Keratinocyte (primary cell): ENCODE measurements around the gene SMIM15. TPM values are rescaled to one million over a fixed set of nuclear protein-coding genes. Genes with fewer than 3 reads are reported as not detected.

Experiments
- DNase-seq: peaks from one replicate; pipeline ENCODE4 v3.0.0-alpha.2; 2011; ENCODE audit warnings: low read depth, missing footprints, low spot score
- FAIRE-seq: peaks from 2 replicates; lab custom pipeline; 2011; peaks lifted over from hg19 to GRCh38; lab: Jason Lieb, UNC
- H2AFZ ChIP-seq: 2 replicates; pipeline ENCODE4 v1.6.0; 2012; ENCODE audit warnings: low read length, control low read depth, inconsistent platforms; ENCODE audit not compliant: control insufficient read depth
- H3K27ac ChIP-seq: 2 replicates; pipeline ENCODE4 v1.5.1; 2011; ENCODE audit warnings: low read length; ENCODE audit not compliant: control insufficient read depth, insufficient read depth
- H3K27me3 ChIP-seq: 3 replicates; pipeline ENCODE4 v1.6.0; 2011; ENCODE audit warnings: low read length; ENCODE audit not compliant: control insufficient read depth, insufficient read depth; ENCODE audit errors: extremely low read depth
- H3K36me3 ChIP-seq, 2 experiments: 2 replicates in 1 of 2; 3 replicates in 1 of 2; pipeline ENCODE4 v1.5.1; 2011; ENCODE audit warnings: low read length in 2 of 2, mild to moderate bottlenecking in 1 of 2; ENCODE audit not compliant: control insufficient read depth in 2 of 2, insufficient read depth in 2 of 2; ENCODE audit errors: extremely low read depth in 1 of 2
- H3K4me1 ChIP-seq: 3 replicates; pipeline ENCODE4 v1.5.1; 2011; ENCODE audit warnings: low read length; ENCODE audit not compliant: control insufficient read depth, insufficient read depth; ENCODE audit errors: extremely low read depth
- H3K4me2 ChIP-seq: 3 replicates; pipeline ENCODE4 v1.6.0; 2011; ENCODE audit warnings: low read depth, low read length; ENCODE audit not compliant: control insufficient read depth, insufficient read depth; ENCODE audit errors: extremely low read depth
- H3K4me3 ChIP-seq, 3 experiments: fragments of 200-600 bp in 1 of 3; sonication (generic) in 1 of 3; 2 replicates in 2 of 3; 3 replicates in 1 of 3; pipeline ENCODE4 v1.5.1; 2011 to 2016; ENCODE audit warnings: low read length in 3 of 3, mild to moderate bottlenecking in 3 of 3, control low read depth in 2 of 3, inconsistent platforms in 1 of 3, low read depth in 1 of 3, mixed read lengths in 1 of 3, mixed run types in 1 of 3, moderate library complexity in 1 of 3; ENCODE audit not compliant: control insufficient read depth in 2 of 3, insufficient read depth in 2 of 3; ENCODE audit errors: extremely low read depth in 1 of 3
- H3K79me2 ChIP-seq: 2 replicates; pipeline ENCODE4 v1.6.0; 2012; ENCODE audit warnings: low read length; ENCODE audit not compliant: control insufficient read depth, insufficient read depth
- H3K9ac ChIP-seq: 3 replicates; pipeline ENCODE4 v1.6.0; 2011; ENCODE audit warnings: low read length; ENCODE audit not compliant: control insufficient read depth, insufficient read depth; ENCODE audit errors: extremely low read depth
- H3K9me1 ChIP-seq: 3 replicates; pipeline ENCODE4 v1.6.0; 2011; ENCODE audit warnings: low read length; ENCODE audit not compliant: control insufficient read depth, insufficient read depth; ENCODE audit errors: extremely low read depth
- H3K9me3 ChIP-seq: 2 replicates; pipeline ENCODE4 v1.5.1; 2012; ENCODE audit warnings: low read depth, low read length; ENCODE audit not compliant: control insufficient read depth
- H4K20me1 ChIP-seq: 3 replicates; pipeline ENCODE4 v1.6.0; 2011; ENCODE audit warnings: low read length; ENCODE audit not compliant: control insufficient read depth, insufficient read depth; ENCODE audit errors: extremely low read depth
- EZH2 ChIP-seq: IDR thresholded peaks from one replicate; pipeline ENCODE4 v1.6.1; 2012; ENCODE audit warnings: inconsistent platforms, mild to moderate bottlenecking, low read length, moderate library complexity
- dilution Hi-C: fragments of 300-500 bp; cut with MboI; formaldehyde crosslinking; loops from one replicate; pipeline ENCODE4 v1.7.0; 2020; ENCODE audit warnings: low sequenced_read_pairs; ENCODE audit not compliant: extremely low pct_ligation_motif_present
- polyA plus RNA-seq, 5 experiments: library from polyadenylated mRNA; depleted of rRNA in 3 of 5; stranded (reverse) in 3 of 5; stranded (forward) in 1 of 5; unstranded in 1 of 5; fragments of >200 nt; gene quantifications; 1 replicate in 1 of 5; 2 replicates in 3 of 5; 3 replicates in 1 of 5; pipeline versions ENCODE4 v1.2.1 to v1.2.3, GENCODE V29; 2011 to 2012; ENCODE audit warnings: missing spikeins in 2 of 5, low read depth in 1 of 5, low replicate concordance in 1 of 5
- TF ChIP-seq, protein P1 (sequence below), 3 experiments: IDR thresholded peaks in 1 of 3; conservative IDR thresholded peaks in 1 of 3; optimal IDR thresholded peaks in 1 of 3; 2 replicates in 2 of 3; 3 replicates in 1 of 3; pipeline versions ENCODE3 to v1.5.1; 2011; ENCODE audit warnings: low read length in 3 of 3, mild to moderate bottlenecking in 3 of 3, moderate library complexity in 2 of 3, control low read depth in 1 of 3, inconsistent platforms in 1 of 3; ENCODE audit not compliant: insufficient read depth in 2 of 3; ENCODE audit errors: extremely low read depth in 1 of 3

SMIM15 gene
- polyA plus RNA-seq, 1 donor (not counting 4 experiments of a cell fraction or from before 2014, with no cell fraction given): 60.1 TPM

DNA sequence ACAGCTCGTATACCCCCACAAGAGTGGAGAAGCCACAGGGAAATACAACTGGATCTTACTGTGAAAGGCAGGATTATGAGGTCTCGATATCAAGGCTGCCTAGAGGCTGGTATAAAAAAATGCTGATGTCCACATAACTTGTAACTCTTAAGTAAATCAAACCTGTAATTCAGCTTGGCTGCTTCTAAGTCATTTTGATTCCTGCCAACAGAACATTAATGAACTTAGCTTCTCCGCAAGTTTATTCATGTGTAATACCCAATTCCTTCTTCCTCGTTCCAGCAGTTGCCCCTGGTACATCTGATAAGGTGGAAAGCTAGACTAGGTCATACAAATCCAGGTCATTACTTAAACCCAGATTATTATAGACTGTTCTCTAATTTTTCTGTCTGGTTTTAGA, 16.4 kb upstream of the SMIM15 start:
- Histone ChIP-seq H3K27me3 (no peaks in the 10 kb centered on the region), H4K20me1 (no peaks in the 10 kb centered on the region), H2AFZ (no peak overlapping the region), H3K9me3 (no peaks in the 10 kb centered on the region), H3K27ac (no peak overlapping the region), H3K36me3 (no peaks in the 10 kb centered on the region), H3K4me1 (peaks cover 3% of the 10 kb centered on the region), H3K9me1 (no peaks in the 10 kb centered on the region), H3K4me2 (no peak overlapping the region), H3K4me3 (no peak overlapping the region), H3K9ac (no peak overlapping the region), H3K79me2 (no peaks in the 10 kb centered on the region)
- no peak for TF ChIP-seq EZH2
- TF ChIP-seq, protein P1, sequence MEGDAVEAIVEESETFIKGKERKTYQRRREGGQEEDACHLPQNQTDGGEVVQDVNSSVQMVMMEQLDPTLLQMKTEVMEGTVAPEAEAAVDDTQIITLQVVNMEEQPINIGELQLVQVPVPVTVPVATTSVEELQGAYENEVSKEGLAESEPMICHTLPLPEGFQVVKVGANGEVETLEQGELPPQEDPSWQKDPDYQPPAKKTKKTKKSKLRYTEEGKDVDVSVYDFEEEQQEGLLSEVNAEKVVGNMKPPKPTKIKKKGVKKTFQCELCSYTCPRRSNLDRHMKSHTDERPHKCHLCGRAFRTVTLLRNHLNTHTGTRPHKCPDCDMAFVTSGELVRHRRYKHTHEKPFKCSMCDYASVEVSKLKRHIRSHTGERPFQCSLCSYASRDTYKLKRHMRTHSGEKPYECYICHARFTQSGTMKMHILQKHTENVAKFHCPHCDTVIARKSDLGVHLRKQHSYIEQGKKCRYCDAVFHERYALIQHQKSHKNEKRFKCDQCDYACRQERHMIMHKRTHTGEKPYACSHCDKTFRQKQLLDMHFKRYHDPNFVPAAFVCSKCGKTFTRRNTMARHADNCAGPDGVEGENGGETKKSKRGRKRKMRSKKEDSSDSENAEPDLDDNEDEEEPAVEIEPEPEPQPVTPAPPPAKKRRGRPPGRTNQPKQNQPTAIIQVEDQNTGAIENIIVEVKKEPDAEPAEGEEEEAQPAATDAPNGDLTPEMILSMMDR (optimal IDR thresholded peaks at IDR 0.05 in 1 of 3, IDR thresholded peaks at IDR 0.05 in 1 of 3, conservative IDR thresholded peaks at IDR 0.05 in 1 of 3; ENCODE audit: extremely low read depth in 1 of 3, insufficient read depth in 2 of 3, low read length in 3 of 3): no peak
- FAIRE-seq (no peak), DNase-seq (no peak)
- dilution Hi-C loops: no loop called here

DNA sequence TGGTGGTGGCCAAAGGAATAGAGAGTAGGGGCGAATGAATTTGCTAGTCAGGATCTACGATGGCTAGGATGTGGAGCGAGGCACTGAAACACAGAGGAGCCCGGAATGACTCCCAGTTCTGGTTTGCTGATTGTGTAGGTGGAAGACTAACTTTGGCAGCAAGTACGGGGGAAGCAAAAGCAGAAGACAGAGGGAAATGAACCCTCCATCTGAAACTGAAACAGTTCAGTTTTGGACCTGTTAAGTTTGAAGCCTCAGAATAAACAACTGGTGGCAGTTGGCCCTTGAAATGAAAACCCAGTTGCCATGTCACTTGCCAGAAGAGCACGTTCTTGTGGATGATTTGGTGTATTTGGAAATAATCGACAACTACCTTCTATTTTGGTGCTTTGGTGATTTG, 15.4 kb upstream of the SMIM15 start:
- no peaks in the 10 kb centered on the region for H3K27me3 ChIP-seq
- H3K79me2 ChIP-seq: no peaks in the 10 kb centered on the region
- no peak overlapping the region for H3K4me2 ChIP-seq
- DNase-seq (no peak), FAIRE-seq (no peak)
- no peaks in the 10 kb centered on the region for H4K20me1 ChIP-seq
- H3K36me3 ChIP-seq: no peaks in the 10 kb centered on the region
- H3K4me1 ChIP-seq: peaks cover 3% of the 10 kb centered on the region
- no peak for TF ChIP-seq EZH2
- TF ChIP-seq, protein P1 (optimal IDR thresholded peaks at IDR 0.05 in 1 of 3, IDR thresholded peaks at IDR 0.05 in 1 of 3, conservative IDR thresholded peaks at IDR 0.05 in 1 of 3; ENCODE audit: extremely low read depth in 1 of 3, insufficient read depth in 2 of 3, low read length in 3 of 3): no peak
- H3K9ac ChIP-seq: no peak overlapping the region
- dilution Hi-C loops: no loop called here
- H3K4me3 ChIP-seq: no peak overlapping the region
- H3K9me3 ChIP-seq: no peaks in the 10 kb centered on the region
- H3K27ac ChIP-seq: no peak overlapping the region
- H3K9me1 ChIP-seq: no peaks in the 10 kb centered on the region
- no peak overlapping the region for H2AFZ ChIP-seq
